OCI-LY3 (cell line): ENCODE results near the gene CKS2.
"Not testable (repeated sequence)": the region's sequence is repeated elsewhere in the genome, so short reads cannot be mapped to it uniquely, and the experiment has no call there.

Experiments used
- H2AFZ ChIP-seq: fragments of 200-600, 300-600 bp; shearing (Covaris generic); 2 replicates; pipeline ENCODE4 v1.6.0; 2014; ENCODE audit warnings: antibody characterized with exemption, low read depth, low read length
- H3K27ac ChIP-seq: fragments of 200-600, 300-600 bp; sonication (generic); 2 replicates; pipeline ENCODE4 v1.5.1; 2014; ENCODE audit warnings: mild to moderate bottlenecking, low read length, moderate library complexity, mixed read lengths
- H3K27me3 ChIP-seq: fragments of 200-600, 300-600 bp; sonication (generic); 2 replicates; pipeline ENCODE4 v1.6.1; 2014; ENCODE audit warnings: low read depth, low read length, mixed read lengths
- H3K36me3 ChIP-seq: fragments of 200-600, 300-600 bp; sonication (generic); replicated peaks from 2 replicates; pipeline ENCODE3; 2014; ENCODE audit warnings: low read depth, low read length, mixed read lengths
- H3K4me1 ChIP-seq: fragments of 300-600, 200-600 bp; sonication (generic); 2 replicates; pipeline ENCODE4 v1.6.1; 2014; ENCODE audit warnings: low read length, mixed read lengths
- H3K4me2 ChIP-seq: fragments of 200-600, 300-600 bp; sonication (generic); 2 replicates; pipeline ENCODE4 v1.6.1; 2014; ENCODE audit warnings: low read length, mixed read lengths
- H3K4me3 ChIP-seq: fragments of 300-600, 200-600 bp; sonication (generic); 2 replicates; pipeline ENCODE4 v1.5.1; 2014; ENCODE audit warnings: antibody characterized with exemption, mild to moderate bottlenecking, low read length, moderate library complexity
- H3K79me2 ChIP-seq: fragments of 300-600, 200-600 bp; shearing (Covaris generic); 2 replicates; pipeline ENCODE4 v1.6.1; 2014; ENCODE audit warnings: mild to moderate bottlenecking, low read length, mixed read lengths
- H3K9ac ChIP-seq: fragments of 300-600, 200-600 bp; shearing (Covaris generic); 2 replicates; pipeline ENCODE4 v1.6.0; 2014; ENCODE audit warnings: mild to moderate bottlenecking, low read length, moderate library complexity
- H3K9me3 ChIP-seq: fragments of 200-600, 300-600 bp; shearing (Covaris generic); 2 replicates; pipeline ENCODE4 v1.6.1; 2014; ENCODE audit warnings: low read length, mixed read lengths; ENCODE audit not compliant: insufficient read depth
- H4K20me1 ChIP-seq: fragments of 200-600, 300-600 bp; sonication (generic); 2 replicates; pipeline ENCODE4 v1.6.1; 2016; ENCODE audit warnings: low read length, mixed read lengths; ENCODE audit not compliant: insufficient read depth
- EZH2phosphoT487 ChIP-seq: fragments of 200-600 bp; shearing (Covaris generic); IDR thresholded peaks from 2 replicates; pipeline ENCODE4 v1.6.1; 2018; ENCODE audit warnings: antibody characterized with exemption, mixed run types, low read depth
- TF ChIP-seq, protein P1 (sequence below): fragments of 200-600, 300-600 bp; sonication (generic); IDR thresholded peaks from 2 replicates; pipeline ENCODE4 v1.5.1; 2014; ENCODE audit warnings: antibody characterized with exemption, low read length, low read depth

The CKS2 gene

DNA sequence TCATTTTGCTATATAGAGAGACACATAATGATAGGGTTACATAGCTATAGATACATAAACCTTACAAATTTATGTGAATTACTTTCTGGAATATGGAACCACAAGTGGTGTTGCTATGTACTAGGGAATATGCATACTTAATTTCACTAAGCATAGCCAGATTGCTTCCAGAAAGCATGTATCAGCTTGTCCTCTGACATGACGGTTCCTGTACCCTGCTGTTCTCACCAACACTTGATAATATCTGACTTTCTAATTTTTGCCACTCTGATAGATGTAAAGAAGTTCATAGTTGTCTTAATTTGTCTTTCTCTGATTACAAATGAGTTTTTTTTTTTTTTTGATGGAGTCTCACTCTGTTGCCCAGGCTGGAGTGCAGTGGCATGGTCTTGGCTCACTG is 18.0 kb upstream of the CKS2 start:
- no peaks in the 10 kb centered on the region for H3K36me3 ChIP-seq
- H3K9me3 ChIP-seq: no peaks in the 10 kb centered on the region
- no peaks in the 10 kb centered on the region for H4K20me1 ChIP-seq
- no peaks in the 10 kb centered on the region for H3K27me3 ChIP-seq
- TF ChIP-seq EZH2phosphoT487: no peak
- TF ChIP-seq, protein P1, sequence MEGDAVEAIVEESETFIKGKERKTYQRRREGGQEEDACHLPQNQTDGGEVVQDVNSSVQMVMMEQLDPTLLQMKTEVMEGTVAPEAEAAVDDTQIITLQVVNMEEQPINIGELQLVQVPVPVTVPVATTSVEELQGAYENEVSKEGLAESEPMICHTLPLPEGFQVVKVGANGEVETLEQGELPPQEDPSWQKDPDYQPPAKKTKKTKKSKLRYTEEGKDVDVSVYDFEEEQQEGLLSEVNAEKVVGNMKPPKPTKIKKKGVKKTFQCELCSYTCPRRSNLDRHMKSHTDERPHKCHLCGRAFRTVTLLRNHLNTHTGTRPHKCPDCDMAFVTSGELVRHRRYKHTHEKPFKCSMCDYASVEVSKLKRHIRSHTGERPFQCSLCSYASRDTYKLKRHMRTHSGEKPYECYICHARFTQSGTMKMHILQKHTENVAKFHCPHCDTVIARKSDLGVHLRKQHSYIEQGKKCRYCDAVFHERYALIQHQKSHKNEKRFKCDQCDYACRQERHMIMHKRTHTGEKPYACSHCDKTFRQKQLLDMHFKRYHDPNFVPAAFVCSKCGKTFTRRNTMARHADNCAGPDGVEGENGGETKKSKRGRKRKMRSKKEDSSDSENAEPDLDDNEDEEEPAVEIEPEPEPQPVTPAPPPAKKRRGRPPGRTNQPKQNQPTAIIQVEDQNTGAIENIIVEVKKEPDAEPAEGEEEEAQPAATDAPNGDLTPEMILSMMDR: no peak
- H2AFZ ChIP-seq: no peak overlapping the region
- no peaks in the 10 kb centered on the region for H3K79me2 ChIP-seq
- no peak overlapping the region for H3K9ac ChIP-seq
- no peaks in the 10 kb centered on the region for H3K4me1 ChIP-seq
- H3K27ac ChIP-seq: no peak overlapping the region
- H3K4me3 ChIP-seq: no peak overlapping the region
- H3K4me2 ChIP-seq: no peak overlapping the region

GRCh38 chr9:89295400-89295799 is 15.6 kb upstream of the CKS2 start:
- Histone ChIP-seq H3K27ac (no peak overlapping the region), H3K4me1 (no peaks in the 10 kb centered on the region)
- no peak for TF ChIP-seq EZH2phosphoT487
- TF ChIP-seq, protein P1: no peak

GRCh38 chr9:89301996-89302395 is 9.0 kb upstream of the CKS2 start:
- H3K27me3 ChIP-seq, H3K9me3 ChIP-seq: not testable (repeated sequence)
- H3K36me3 ChIP-seq: peaks cover 10% of the 10 kb centered on the region

More at GRCh38 chr9:89295400-89295799, 15.6 kb upstream of the CKS2 start:
- no peaks in the 10 kb centered on the region for H3K9me3 ChIP-seq
- H3K4me3 ChIP-seq: no peak overlapping the region
- H2AFZ ChIP-seq: no peak overlapping the region
- no peaks in the 10 kb centered on the region for H3K27me3 ChIP-seq
- H3K36me3 ChIP-seq: no peaks in the 10 kb centered on the region
- no peak overlapping the region for H3K4me2 ChIP-seq
- H3K79me2 ChIP-seq: no peaks in the 10 kb centered on the region
- H4K20me1 ChIP-seq: no peaks in the 10 kb centered on the region
- H3K9ac ChIP-seq: no peak overlapping the region

DNA sequence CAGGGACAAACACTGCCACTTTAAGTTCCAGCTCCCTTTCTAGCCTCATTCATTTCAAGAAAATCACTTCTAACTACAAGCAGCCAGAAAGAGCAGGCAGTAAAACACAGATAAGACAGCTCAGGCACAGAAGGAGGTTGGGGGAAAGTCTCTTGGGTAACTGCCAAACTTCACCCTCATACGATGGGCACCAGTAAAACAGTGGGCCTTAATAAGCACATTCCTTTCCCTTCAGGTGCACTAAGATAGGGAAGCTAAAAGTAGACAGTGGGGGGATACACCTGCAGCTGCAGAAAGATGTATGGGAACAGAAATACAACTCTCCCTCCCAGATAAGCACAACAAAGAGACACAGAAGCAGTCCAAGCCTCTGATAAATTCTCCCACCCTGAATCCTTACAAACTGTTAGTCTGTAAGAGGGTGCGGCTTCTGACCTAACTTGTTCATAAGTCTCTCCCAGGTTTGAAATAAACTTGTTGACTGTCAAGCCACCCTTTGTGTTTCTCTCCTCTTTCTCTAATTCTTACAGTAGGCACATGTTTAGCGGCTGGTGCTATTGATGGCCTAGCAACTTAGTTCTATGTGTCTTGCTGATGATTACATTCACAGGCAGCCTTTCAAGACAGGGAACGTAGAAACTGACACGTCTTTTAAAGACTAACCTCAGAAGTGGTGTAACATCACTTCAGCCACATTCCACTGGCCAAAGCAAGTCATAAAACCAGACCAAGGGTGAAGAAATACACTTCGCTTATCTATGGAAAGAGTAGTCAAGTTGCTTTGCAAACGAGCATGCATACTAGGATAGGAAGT is 6.8 kb upstream of the CKS2 start:
- H2AFZ ChIP-seq: no peak overlapping the region
- no peak overlapping the region for H3K4me3 ChIP-seq
- H3K27me3 ChIP-seq: no peaks in the 10 kb centered on the region
- H3K27ac ChIP-seq: peak overlapping the region; percentile 32
- peaks cover 16% of the 10 kb centered on the region for H3K36me3 ChIP-seq
- H3K4me1 ChIP-seq: peaks cover 10% of the 10 kb centered on the region
- no peak for TF ChIP-seq EZH2phosphoT487
- no peak overlapping the region for H3K9ac ChIP-seq
- no peak overlapping the region for H3K4me2 ChIP-seq
- no peaks in the 10 kb centered on the region for H3K9me3 ChIP-seq
- no peaks in the 10 kb centered on the region for H4K20me1 ChIP-seq
- H3K79me2 ChIP-seq: peaks cover under 1% of the 10 kb centered on the region; the same call in 1 of the 2 replicates

More at GRCh38 chr9:89301996-89302395, 9.0 kb upstream of the CKS2 start:
- H4K20me1 ChIP-seq, H3K9ac ChIP-seq, H3K4me3 ChIP-seq, H3K27ac ChIP-seq, H3K79me2 ChIP-seq, H2AFZ ChIP-seq, H3K4me2 ChIP-seq, H3K4me1 ChIP-seq: not testable (repeated sequence)

- Histone ChIP-seq H3K79me2 (peaks cover 7% of the 10 kb centered on the region), H3K9me3 (no peaks in the 10 kb centered on the region), H3K27me3 (no peaks in the 10 kb centered on the region), H3K9ac (no peak overlapping the region), H3K27ac (peak overlapping the region; percentile 32), H3K4me3 (no peak overlapping the region), H3K36me3 (peaks cover 16% of the 10 kb centered on the region), H2AFZ (no peak overlapping the region), H4K20me1 (no peaks in the 10 kb centered on the region), H3K4me2 (no peak overlapping the region), H3K4me1 (peaks cover 16% of the 10 kb centered on the region)
- TF ChIP-seq EZH2phosphoT487: no peak
- TF ChIP-seq, protein P1: no peak
Observed at GRCh38 chr9:89304834-89305188, 6.2 kb upstream of the CKS2 start.
